RWPE1 (cell line): Measurements from ENCODE around the gene PRR9.
"Not testable (repeated sequence)": the region's sequence is repeated elsewhere in the genome, so short reads cannot be mapped to it uniquely, and the experiment has no call there.

Experiments used
- CTCF ChIA-PET: fragments of 350-600 bp; sonication (Branson Sonifier 250); formaldehyde crosslinking; extraction: SDS; loops from one replicate; lab custom pipeline; 2021; lab: Yijun Ruan, JAX
- POLR2A ChIA-PET: fragments of 400-600 bp; formaldehyde crosslinking; extraction: SDS; loops from one replicate; lab custom pipeline; 2020; ENCODE audit warnings: antibody characterized with exemption; ENCODE audit not compliant: low non-redundant PET; lab: Yijun Ruan, JAX
- DNase-seq: peaks from one replicate; pipeline ENCODE4 v3.0.0; 2012; ENCODE audit warnings: low spot score
- H3K27ac ChIP-seq: fragments of 450-650 bp; 2 replicates; pipeline ENCODE4 v1.5.1; 2017
- TF ChIP-seq, protein P1 (sequence below): fragments of 450-650 bp; conservative IDR thresholded peaks from 2 replicates; pipeline ENCODE4 v1.5.1; 2017; ENCODE audit warnings: low read depth, mild to moderate bottlenecking

The PRR9 gene

DNA sequence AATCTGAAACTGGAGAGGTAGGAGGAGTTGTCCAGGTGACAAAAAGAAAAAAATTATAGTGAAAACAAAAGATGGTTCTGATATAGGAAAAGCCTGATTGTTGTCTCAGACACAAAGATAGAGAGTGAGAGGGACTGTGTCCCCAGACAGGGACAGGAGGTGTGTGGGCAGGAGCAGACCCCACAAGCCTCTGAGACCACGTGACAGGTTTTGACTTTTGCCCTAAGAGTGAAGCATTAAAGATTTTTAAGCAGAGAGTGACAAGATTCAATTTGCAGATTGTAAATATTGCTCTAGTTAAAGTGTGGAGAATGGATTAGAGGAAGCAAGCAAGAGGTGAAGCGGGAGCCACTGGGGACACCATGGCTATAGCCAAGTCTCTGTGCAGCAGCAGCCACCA lies 10.4 kb downstream of the PRR9 start:
- CTCF ChIA-PET, result interaction anchor here (0.6 kb wide), 1 partner anchor 130 kb away, joined by 3 read pairs; the partner anchor contains the start of gene S100A9
- TF ChIP-seq, protein P1, sequence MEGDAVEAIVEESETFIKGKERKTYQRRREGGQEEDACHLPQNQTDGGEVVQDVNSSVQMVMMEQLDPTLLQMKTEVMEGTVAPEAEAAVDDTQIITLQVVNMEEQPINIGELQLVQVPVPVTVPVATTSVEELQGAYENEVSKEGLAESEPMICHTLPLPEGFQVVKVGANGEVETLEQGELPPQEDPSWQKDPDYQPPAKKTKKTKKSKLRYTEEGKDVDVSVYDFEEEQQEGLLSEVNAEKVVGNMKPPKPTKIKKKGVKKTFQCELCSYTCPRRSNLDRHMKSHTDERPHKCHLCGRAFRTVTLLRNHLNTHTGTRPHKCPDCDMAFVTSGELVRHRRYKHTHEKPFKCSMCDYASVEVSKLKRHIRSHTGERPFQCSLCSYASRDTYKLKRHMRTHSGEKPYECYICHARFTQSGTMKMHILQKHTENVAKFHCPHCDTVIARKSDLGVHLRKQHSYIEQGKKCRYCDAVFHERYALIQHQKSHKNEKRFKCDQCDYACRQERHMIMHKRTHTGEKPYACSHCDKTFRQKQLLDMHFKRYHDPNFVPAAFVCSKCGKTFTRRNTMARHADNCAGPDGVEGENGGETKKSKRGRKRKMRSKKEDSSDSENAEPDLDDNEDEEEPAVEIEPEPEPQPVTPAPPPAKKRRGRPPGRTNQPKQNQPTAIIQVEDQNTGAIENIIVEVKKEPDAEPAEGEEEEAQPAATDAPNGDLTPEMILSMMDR, result no peak
- no peak overlapping the region for H3K27ac ChIP-seq
- DNase-seq, result no peak
- POLR2A ChIA-PET, result no interaction called here

DNA sequence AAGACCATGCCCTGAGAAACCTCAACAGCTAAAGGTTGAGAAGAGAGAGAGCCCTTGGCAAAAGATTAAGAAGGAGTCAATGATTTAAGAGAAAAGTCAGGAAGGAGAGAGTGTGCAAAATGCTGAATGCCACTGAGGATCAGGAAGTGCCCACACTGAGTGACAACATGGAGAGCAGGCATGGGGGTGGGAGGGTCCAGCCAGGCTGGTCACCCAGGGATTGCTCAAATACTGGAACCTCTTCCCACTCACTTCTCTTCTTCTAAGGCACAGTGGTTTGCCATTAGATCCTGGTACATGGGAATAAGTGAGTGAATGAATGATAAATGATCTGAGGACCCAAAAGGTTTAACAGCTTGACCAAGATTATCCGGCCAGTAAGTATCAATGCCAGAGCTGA lies 11.1 kb downstream of the PRR9 start:
- no peak for DNase-seq
- no peak overlapping the region for H3K27ac ChIP-seq
- POLR2A ChIA-PET, result no interaction called here
- CTCF ChIA-PET, result interaction anchor here (0.6 to 0.7 kb wide), 3 partner anchors 58 to 311 kb away, joined by 3 to 4 read pairs (median 3); partner anchors contain the start of gene S100A9
- TF ChIP-seq, protein P1, result no peak

DNA sequence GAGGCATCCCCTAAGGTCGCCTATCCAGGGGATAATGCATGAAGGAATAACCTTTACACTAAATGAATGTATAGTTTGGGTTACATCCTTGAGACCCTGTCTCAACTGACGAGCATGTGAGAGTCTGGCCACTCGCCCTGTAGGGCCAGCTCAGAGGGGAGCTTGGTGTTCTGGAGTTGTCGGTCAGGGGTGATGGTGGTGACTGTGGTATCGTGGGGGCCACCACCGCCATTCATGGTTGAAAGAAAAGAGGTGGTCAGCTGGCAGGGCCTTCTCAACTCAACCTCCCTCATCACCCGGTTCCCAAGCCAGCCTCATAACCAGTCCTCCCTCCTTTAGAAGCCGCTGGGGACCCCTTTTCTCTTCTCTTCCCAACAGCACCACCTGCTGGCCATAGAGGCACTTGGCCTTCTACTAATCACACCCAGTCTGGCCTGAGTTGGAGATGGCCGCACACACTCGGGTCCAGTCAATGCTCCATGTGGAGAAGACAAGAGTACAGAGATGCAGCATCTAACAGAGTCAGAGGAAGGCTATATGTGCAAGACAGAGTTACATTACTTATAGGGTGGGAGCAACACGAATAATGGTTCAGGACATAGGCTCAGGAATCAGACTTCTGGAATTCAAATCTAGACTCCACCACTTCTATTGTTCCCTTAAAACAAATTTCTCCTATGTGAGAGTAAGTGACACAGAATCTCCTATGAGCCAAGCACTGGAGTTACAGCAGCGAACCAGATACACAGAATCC lies 11.9 kb downstream of the PRR9 start:
- H3K27ac ChIP-seq, POLR2A ChIA-PET, DNase-seq, CTCF ChIA-PET: not testable (repeated sequence)
- TF ChIP-seq, protein P1, result peak; percentile 4; the same call in 1 of the 2 replicates

DNA sequence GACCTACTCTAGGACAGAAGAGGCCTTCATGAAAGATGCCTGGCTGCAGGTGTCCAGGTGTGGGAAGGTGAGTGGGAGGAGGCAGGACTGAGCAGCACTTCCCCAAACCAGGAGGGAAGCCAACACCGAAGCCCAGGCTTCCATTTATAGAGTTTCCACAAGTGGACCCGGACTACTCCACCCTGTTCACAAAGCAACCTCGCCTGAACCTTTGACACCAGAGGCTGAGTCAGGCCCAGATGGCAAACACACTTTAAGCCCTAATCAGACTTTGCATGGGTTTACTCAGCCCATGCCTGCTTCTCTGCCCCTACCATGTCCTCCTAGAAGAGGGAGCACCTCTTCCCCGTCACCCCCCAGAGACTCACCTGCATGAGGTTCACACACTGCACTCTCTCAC lies 14.0 kb downstream of the PRR9 start:
- TF ChIP-seq, protein P1, result no peak
- ChIA-PET CTCF (no interaction called here), POLR2A (no interaction called here)
- H3K27ac ChIP-seq, result no peak overlapping the region
- DNase-seq, result peak; percentile 9

DNA sequence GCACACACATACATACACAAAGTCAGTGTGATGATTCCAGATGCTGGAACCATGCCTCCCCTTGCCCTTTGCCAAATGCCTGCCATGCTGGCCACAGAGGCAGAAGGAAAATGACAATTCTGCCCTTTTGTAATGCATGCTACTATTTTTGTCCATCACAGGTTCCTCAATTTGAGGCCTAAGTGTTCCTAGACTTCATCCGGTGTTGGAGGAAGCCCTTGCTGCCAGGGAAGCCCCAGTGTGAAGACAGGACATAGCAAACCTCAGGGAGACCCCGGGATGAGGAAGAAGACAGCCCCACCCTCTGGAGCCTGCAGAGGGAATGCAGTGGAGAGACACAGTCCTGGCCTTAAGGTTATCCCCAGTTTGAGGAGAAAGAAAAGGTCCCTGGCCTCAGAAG lies 14.4 kb downstream of the PRR9 start:
- no peak overlapping the region for H3K27ac ChIP-seq
- CTCF ChIA-PET, result no interaction called here
- TF ChIP-seq, protein P1, result no peak
- DNase-seq, result no peak
- POLR2A ChIA-PET, result no interaction called here

DNA sequence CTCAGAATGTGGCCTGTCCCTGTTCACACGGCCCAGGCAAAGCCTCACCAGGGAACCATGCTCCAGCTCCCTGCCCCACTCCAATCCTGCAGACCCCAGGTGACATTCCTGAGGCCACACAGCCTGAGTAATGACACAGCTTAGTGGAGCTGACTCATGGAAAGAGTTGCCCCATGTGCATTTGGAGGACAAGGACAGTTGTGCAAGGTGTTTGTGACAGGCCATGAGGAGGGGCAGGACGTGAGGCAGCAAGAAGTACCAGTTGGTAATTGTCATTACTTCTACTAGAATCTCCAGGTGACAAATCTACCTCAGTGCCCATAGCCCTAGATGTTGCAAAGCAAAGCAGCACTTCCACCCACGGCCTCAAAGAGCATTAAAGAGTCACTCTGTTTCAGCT lies 15.2 kb downstream of the PRR9 start:
- no peak overlapping the region for H3K27ac ChIP-seq
- ChIA-PET CTCF (interaction anchor here (0.7 kb wide), 2 partner anchors 29 to 1135 kb away, joined by 3 to 4 read pairs; no protein-coding TSS in a partner anchor), POLR2A (no interaction called here)
- DNase-seq, result no peak
- TF ChIP-seq, protein P1, result no peak
